Mammary epithelial cell (primary cell): ENCODE results near the gene BPIFB3.

Experiments used
- EZH2 ChIP-seq: IDR thresholded peaks from 2 replicates; pipeline ENCODE4 v1.6.1; 2012; ENCODE audit warnings: low read length, inconsistent platforms, borderline replicate concordance
- TF ChIP-seq, protein P1 (sequence below), 2 donors: IDR thresholded peaks in 1 of 2; conservative IDR thresholded peaks in 1 of 2; 2 replicates each; pipeline ENCODE4 v1.5.1; 2011 to 2012; ENCODE audit warnings: inconsistent platforms in 2 of 2, low read length in 2 of 2, mild to moderate bottlenecking in 2 of 2, control low read depth in 1 of 2, low read depth in 1 of 2; ENCODE audit not compliant: insufficient read depth in 1 of 2; ENCODE audit errors: extremely low read depth in 1 of 2

DNA sequence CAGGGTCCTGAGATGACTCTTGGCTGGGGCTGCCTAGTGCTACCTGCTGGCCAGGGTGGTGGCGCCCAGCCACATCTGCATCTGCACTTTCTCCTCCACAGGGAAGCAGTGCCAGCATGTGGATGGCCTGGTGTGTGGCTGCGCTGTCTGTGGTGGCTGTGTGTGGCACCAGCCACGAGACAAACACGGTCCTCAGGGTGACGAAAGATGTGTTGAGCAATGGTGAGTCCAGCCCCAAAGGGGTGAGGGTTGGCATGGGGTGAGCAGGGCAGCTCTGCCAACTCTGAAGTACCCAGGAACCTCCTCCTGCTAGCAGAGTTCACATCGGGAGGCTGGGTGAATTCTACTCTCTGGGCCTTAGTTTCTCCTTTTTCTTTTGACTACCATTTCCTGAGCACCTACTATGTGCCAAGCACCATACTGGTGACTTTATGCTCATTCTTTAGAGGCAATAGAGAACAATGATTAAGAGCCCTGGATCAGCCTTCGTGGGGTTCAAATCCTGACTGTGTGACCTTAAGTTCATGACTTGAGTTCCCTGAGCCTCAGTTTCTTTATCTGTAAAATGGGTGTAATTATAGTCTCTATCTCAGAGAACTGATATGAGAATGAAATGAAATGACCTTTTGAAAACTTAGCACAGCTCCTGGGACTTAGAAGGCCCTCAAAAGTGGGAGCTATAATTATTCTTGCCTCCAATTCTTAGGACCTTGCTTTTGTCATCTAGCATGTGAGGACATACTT lies 27.9 kb downstream of the BPIFB3 start:
- no peak for TF ChIP-seq EZH2
- TF ChIP-seq, protein P1, sequence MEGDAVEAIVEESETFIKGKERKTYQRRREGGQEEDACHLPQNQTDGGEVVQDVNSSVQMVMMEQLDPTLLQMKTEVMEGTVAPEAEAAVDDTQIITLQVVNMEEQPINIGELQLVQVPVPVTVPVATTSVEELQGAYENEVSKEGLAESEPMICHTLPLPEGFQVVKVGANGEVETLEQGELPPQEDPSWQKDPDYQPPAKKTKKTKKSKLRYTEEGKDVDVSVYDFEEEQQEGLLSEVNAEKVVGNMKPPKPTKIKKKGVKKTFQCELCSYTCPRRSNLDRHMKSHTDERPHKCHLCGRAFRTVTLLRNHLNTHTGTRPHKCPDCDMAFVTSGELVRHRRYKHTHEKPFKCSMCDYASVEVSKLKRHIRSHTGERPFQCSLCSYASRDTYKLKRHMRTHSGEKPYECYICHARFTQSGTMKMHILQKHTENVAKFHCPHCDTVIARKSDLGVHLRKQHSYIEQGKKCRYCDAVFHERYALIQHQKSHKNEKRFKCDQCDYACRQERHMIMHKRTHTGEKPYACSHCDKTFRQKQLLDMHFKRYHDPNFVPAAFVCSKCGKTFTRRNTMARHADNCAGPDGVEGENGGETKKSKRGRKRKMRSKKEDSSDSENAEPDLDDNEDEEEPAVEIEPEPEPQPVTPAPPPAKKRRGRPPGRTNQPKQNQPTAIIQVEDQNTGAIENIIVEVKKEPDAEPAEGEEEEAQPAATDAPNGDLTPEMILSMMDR (conservative IDR thresholded peaks at IDR 0.05 in 1 of 2, IDR thresholded peaks at IDR 0.05 in 1 of 2; ENCODE audit: extremely low read depth in 1 of 2, insufficient read depth in 1 of 2, low read depth in 1 of 2, low read length in 2 of 2) = no peak
